HTR-8/SVneo (cell line): ENCODE data around the gene SPDEF.

Source experiments
- DNase-seq: peaks from one replicate; pipeline ENCODE4 v3.0.0; 2011; ENCODE audit warnings: low spot score, mixed read lengths; ENCODE audit not compliant: insufficient read length
- FAIRE-seq: peaks from 2 replicates; lab custom pipeline; 2011; peaks lifted over from hg19 to GRCh38; lab: Jason Lieb, UNC

SPDEF gene

GRCh38 chr6:34565722-34566137 lies 9.6 kb upstream of the SPDEF start:
- FAIRE-seq (no peak), DNase-seq (no peak)

- no peak for FAIRE-seq
- no peak for DNase-seq
Observed at GRCh38 chr6:34564181-34564580, 8.1 kb upstream of the SPDEF start.

GRCh38 chr6:34563513-34563870 lies 7.4 kb upstream of the SPDEF start:
- no peak for DNase-seq
- FAIRE-seq: no peak

GRCh38 chr6:34562861-34563512 lies 6.9 kb upstream of the SPDEF start:
- DNase-seq (no peak), FAIRE-seq (no peak)

- DNase-seq (no peak), FAIRE-seq (no peak)
Observed at GRCh38 chr6:34562350-34562749, 6.2 kb upstream of the SPDEF start.

GRCh38 chr6:34561227-34561530 lies 5.0 kb upstream of the SPDEF start:
- DNase-seq (no peak), FAIRE-seq (no peak)

GRCh38 chr6:34560366-34561226 lies 4.5 kb upstream of the SPDEF start:
- FAIRE-seq (no peak), DNase-seq (no peak)

GRCh38 chr6:34559651-34560365 lies 3.7 kb upstream of the SPDEF start:
- FAIRE-seq: no peak
- DNase-seq: no peak

- no peak for DNase-seq
- FAIRE-seq: no peak
Observed at GRCh38 chr6:34558172-34558714, 2.1 kb upstream of the SPDEF start.

- FAIRE-seq (peak; percentile 20), DNase-seq (no peak)
Observed at GRCh38 chr6:34557228-34557627, 1.1 kb upstream of the SPDEF start.

- DNase-seq (no peak), FAIRE-seq (no peak)
Observed at GRCh38 chr6:34556493-34556892, 364 bp upstream of the SPDEF start.

GRCh38 chr6:34555328-34555727 lies 801 bp downstream of the SPDEF start:
- DNase-seq (no peak), FAIRE-seq (no peak)

- peak; percentile 83 for FAIRE-seq
- no peak for DNase-seq
Observed at GRCh38 chr6:34555007-34555322, 1.2 kb downstream of the SPDEF start.

- DNase-seq (no peak), FAIRE-seq (no peak)
Observed at GRCh38 chr6:34554291-34555006, 1.7 kb downstream of the SPDEF start.

GRCh38 chr6:34553750-34554149 lies 2.4 kb downstream of the SPDEF start:
- DNase-seq: no peak
- FAIRE-seq: no peak

GRCh38 chr6:34553146-34553545 lies 3.0 kb downstream of the SPDEF start:
- DNase-seq (no peak), FAIRE-seq (no peak)

GRCh38 chr6:34552620-34553019 lies 3.5 kb downstream of the SPDEF start:
- no peak for DNase-seq

GRCh38 chr6:34551720-34552119 lies 4.4 kb downstream of the SPDEF start:
- DNase-seq: no peak
- FAIRE-seq: no peak

More at GRCh38 chr6:34552620-34553019, 3.5 kb downstream of the SPDEF start:
- FAIRE-seq: no peak

GRCh38 chr6:34549804-34550202 lies 6.3 kb downstream of the SPDEF start:
- no peak for FAIRE-seq
- no peak for DNase-seq

- no peak for FAIRE-seq
Observed at GRCh38 chr6:34549026-34549803, 6.9 kb downstream of the SPDEF start.

More at GRCh38 chr6:34549026-34549803, 6.9 kb downstream of the SPDEF start:
- DNase-seq: no peak
